ENCODE measurements around the gene SYNE2.

- no peak for TF ChIP-seq POLR2A (IDR thresholded peaks at IDR 0.05)
- TF ChIP-seq CTCF (IDR thresholded peaks at IDR 0.05), result no peak
Observed at GRCh38 chr14:64245491-64245890, 392.7 kb downstream of the SYNE2 start.
